Measurements from ENCODE around the gene TUNAR.

The TUNAR gene

GRCh38 chr14:95858893-95859292 is 17.7 kb upstream of the TUNAR start:
- ATAC-seq, result no peak
- TF ChIP-seq PPARA (CRISPR knock-in tag; IDR thresholded peaks at IDR 0.05; ENCODE audit: borderline replicate concordance) (no peak), PATZ1 (CRISPR knock-in tag; IDR thresholded peaks at IDR 0.05; ENCODE audit: borderline replicate concordance) (no peak)

- TF ChIP-seq SNAI2 (CRISPR knock-in tag; IDR thresholded peaks at IDR 0.05) (no peak), PATZ1 (CRISPR knock-in tag; IDR thresholded peaks at IDR 0.05; ENCODE audit: borderline replicate concordance) (no peak), TOX (CRISPR knock-in tag; IDR thresholded peaks at IDR 0.05; ENCODE audit: borderline replicate concordance) (no peak), ARNTL (CRISPR knock-in tag; IDR thresholded peaks at IDR 0.05; ENCODE audit: borderline replicate concordance, low read depth) (no peak), TCF4 (CRISPR knock-in tag; IDR thresholded peaks at IDR 0.05; ENCODE audit: borderline replicate concordance) (no peak), ESRRG (CRISPR knock-in tag; IDR thresholded peaks at IDR 0.05) (no peak)
- no peak for ATAC-seq
These were observed 14.4 kb upstream of the TUNAR start for GRCh38 chr14:95862243-95862642.

DNA sequence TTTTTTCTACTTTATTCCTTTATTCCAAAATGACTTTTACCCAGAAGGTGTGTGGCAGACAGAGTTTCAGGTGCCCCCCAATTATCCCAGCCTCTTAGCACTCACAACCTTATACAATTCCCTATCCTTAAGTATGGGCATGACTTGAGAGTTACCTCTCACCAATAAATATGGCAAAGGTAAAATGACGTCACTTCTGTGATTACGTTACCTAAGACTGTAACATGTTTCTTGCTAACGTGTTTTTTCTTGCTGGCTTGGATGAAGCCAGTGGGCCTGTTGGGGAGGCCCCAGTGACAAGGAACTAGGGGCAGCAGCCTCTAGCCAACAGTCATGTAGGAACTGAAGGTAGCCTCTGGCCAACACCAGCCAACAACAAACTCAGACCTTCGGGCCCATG is 13.3 kb upstream of the TUNAR start:
- ATAC-seq, result no peak
- TF ChIP-seq ESRRG (CRISPR knock-in tag; IDR thresholded peaks at IDR 0.05) (no peak), TCF4 (CRISPR knock-in tag; IDR thresholded peaks at IDR 0.05; ENCODE audit: borderline replicate concordance) (no peak), ZFP3 (CRISPR knock-in tag; IDR thresholded peaks at IDR 0.05) (no peak), ZNF565 (CRISPR knock-in tag; conservative IDR thresholded peaks at IDR 0.05; ENCODE audit: low read depth) (no peak)

DNA sequence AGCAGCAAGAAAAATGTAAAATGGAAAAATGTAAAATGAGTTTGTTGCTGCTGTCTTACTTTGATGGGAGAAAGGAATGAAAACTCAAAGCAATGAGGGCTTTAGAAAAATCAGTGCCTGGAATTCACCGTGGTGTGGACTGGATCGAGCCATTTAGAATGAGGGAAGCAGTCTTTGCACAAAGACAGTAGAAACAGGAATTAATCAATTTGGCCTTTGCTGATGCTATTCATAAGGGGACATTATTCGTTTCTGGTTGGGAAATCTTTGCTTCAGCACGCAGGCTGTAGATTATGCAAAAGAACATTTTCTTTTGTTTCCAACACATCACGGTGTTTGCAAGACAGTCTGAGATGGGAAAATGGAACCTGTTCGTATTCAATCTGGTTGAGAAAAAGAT is 6.9 kb upstream of the TUNAR start:
- TF ChIP-seq, protein P1, sequence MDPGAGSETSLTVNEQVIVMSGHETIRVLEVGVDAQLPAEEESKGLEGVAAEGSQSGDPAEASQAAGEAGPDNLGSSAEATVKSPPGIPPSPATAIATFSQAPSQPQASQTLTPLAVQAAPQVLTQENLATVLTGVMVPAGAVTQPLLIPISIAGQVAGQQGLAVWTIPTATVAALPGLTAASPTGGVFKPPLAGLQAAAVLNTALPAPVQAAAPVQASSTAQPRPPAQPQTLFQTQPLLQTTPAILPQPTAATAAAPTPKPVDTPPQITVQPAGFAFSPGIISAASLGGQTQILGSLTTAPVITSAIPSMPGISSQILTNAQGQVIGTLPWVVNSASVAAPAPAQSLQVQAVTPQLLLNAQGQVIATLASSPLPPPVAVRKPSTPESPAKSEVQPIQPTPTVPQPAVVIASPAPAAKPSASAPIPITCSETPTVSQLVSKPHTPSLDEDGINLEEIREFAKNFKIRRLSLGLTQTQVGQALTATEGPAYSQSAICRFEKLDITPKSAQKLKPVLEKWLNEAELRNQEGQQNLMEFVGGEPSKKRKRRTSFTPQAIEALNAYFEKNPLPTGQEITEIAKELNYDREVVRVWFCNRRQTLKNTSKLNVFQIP (CRISPR knock-in tag; IDR thresholded peaks at IDR 0.05; ENCODE audit: borderline replicate concordance, low read depth), result no peak
- TF ChIP-seq ISL1 (CRISPR knock-in tag; IDR thresholded peaks at IDR 0.05), result no peak
- TF ChIP-seq ZNF8 (CRISPR knock-in tag; IDR thresholded peaks at IDR 0.05), result no peak
- no peak for TF ChIP-seq RARB (CRISPR knock-in tag; IDR thresholded peaks at IDR 0.05)
- ATAC-seq, result no peak

GRCh38 chr14:95870772-95871171 is 5.9 kb upstream of the TUNAR start:
- ATAC-seq, result no peak
- TF ChIP-seq ZFP3 (CRISPR knock-in tag; IDR thresholded peaks at IDR 0.05) (no peak), ZNF8 (CRISPR knock-in tag; IDR thresholded peaks at IDR 0.05) (no peak)

- no peak for ATAC-seq
- no peak for TF ChIP-seq CREB5 (CRISPR knock-in tag; IDR thresholded peaks at IDR 0.05; ENCODE audit: low read depth)
- TF ChIP-seq, protein P2, sequence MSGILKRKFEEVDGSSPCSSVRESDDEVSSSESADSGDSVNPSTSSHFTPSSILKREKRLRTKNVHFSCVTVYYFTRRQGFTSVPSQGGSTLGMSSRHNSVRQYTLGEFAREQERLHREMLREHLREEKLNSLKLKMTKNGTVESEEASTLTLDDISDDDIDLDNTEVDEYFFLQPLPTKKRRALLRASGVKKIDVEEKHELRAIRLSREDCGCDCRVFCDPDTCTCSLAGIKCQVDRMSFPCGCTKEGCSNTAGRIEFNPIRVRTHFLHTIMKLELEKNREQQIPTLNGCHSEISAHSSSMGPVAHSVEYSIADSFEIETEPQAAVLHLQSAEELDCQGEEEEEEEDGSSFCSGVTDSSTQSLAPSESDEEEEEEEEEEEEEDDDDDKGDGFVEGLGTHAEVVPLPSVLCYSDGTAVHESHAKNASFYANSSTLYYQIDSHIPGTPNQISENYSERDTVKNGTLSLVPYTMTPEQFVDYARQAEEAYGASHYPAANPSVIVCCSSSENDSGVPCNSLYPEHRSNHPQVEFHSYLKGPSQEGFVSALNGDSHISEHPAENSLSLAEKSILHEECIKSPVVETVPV (CRISPR knock-in tag; IDR thresholded peaks at IDR 0.05), result no peak
- TF ChIP-seq ZFP3 (CRISPR knock-in tag; IDR thresholded peaks at IDR 0.05), result no peak
- no peak for TF ChIP-seq ZC3H10 (CRISPR knock-in tag; IDR thresholded peaks at IDR 0.05)
- TF ChIP-seq, protein P3, sequence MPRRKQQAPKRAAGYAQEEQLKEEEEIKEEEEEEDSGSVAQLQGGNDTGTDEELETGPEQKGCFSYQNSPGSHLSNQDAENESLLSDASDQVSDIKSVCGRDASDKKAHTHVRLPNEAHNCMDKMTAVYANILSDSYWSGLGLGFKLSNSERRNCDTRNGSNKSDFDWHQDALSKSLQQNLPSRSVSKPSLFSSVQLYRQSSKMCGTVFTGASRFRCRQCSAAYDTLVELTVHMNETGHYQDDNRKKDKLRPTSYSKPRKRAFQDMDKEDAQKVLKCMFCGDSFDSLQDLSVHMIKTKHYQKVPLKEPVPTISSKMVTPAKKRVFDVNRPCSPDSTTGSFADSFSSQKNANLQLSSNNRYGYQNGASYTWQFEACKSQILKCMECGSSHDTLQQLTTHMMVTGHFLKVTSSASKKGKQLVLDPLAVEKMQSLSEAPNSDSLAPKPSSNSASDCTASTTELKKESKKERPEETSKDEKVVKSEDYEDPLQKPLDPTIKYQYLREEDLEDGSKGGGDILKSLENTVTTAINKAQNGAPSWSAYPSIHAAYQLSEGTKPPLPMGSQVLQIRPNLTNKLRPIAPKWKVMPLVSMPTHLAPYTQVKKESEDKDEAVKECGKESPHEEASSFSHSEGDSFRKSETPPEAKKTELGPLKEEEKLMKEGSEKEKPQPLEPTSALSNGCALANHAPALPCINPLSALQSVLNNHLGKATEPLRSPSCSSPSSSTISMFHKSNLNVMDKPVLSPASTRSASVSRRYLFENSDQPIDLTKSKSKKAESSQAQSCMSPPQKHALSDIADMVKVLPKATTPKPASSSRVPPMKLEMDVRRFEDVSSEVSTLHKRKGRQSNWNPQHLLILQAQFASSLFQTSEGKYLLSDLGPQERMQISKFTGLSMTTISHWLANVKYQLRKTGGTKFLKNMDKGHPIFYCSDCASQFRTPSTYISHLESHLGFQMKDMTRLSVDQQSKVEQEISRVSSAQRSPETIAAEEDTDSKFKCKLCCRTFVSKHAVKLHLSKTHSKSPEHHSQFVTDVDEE (CRISPR knock-in tag; IDR thresholded peaks at IDR 0.05), result no peak
- no peak for TF ChIP-seq ARNTL (CRISPR knock-in tag; IDR thresholded peaks at IDR 0.05; ENCODE audit: borderline replicate concordance, low read depth)
- no peak for TF ChIP-seq ISL1 (CRISPR knock-in tag; IDR thresholded peaks at IDR 0.05)
- no peak for TF ChIP-seq SNAI2 (CRISPR knock-in tag; IDR thresholded peaks at IDR 0.05)
- TF ChIP-seq ZNF8 (CRISPR knock-in tag; IDR thresholded peaks at IDR 0.05), result no peak
- TF ChIP-seq ESRRG (CRISPR knock-in tag; IDR thresholded peaks at IDR 0.05), result no peak
- TF ChIP-seq GLIS3 (CRISPR knock-in tag; IDR thresholded peaks at IDR 0.05), result no peak
- no peak for TF ChIP-seq ZNF70 (CRISPR knock-in tag; IDR thresholded peaks at IDR 0.05)
- TF ChIP-seq, protein P1 (CRISPR knock-in tag; IDR thresholded peaks at IDR 0.05; ENCODE audit: borderline replicate concordance, low read depth), result no peak
- TF ChIP-seq ZNF565 (CRISPR knock-in tag; conservative IDR thresholded peaks at IDR 0.05; ENCODE audit: low read depth), result no peak
- no peak for TF ChIP-seq TCF4 (CRISPR knock-in tag; IDR thresholded peaks at IDR 0.05; ENCODE audit: borderline replicate concordance)
- TF ChIP-seq RARB (CRISPR knock-in tag; IDR thresholded peaks at IDR 0.05), result no peak
These were observed 5.1 kb upstream of the TUNAR start for GRCh38 chr14:95871531-95871930.
